8988T (cell line): Measurements from ENCODE around the gene TFEB.

Experiments used
- DNase-seq: peaks from one replicate; pipeline ENCODE4 v3.0.0; 2011

TFEB gene

DNA sequence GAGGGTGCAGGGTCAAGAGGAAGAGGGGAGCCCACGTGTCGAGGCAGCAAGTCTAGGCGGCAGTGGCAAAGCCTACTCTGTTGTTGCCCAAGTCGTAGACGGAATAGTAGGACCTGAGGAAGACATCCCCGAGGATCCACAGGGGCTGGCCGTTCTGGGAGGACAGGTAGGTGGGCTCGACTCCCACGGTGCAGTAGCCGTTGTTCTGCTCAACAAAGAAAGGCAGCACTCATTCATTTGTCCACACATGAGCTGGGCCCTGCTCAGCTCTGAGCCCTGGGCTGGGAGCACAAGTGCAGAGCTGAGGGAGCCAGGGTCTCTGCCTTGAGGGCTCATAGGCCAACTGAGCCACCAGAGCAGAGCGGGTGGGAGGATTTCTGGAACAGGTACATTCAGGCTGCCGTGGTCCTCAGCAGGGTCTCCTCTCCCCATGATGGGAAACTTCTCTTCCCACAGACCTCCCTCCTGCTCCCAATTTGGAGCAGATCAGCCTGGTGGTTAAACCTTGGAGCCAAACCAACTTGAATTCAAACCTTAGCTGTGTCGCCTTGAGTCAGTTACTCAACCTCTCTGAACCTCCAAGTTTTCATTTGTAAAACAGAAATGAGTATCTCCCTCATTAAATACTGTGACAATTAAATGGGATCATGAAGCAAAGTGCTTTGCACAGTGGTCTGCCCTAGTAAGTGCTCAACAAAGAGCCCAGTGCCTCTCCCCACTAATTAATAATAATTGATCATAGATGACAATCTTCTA is 1.6 kb upstream of the TFEB start:
- DNase-seq = no peak

DNA sequence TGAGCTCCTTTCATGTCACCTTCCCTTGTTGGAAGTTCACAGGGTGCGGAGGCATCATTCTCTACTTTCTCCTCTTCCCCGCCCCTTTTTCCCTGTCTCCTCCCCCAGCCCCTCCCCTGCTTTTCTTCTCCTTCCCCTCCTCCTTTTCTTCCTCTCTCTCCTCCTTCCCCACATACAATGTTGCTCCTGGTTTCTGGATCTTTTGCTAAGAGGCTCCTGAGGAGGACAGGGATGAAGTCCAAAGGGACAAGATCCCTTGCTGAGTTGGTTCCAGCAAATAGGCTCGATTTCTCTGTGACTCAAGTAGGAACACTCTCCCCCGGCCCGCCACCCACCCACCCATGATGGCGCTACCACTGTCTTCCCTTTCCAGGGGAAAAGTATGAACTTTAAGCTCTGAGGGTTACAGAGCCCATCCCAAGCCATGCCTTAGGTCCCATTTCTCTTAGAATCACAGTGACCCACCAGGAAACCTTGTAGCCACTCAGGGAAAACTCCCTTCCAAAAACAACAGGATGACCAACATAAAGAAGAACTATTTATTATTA is 852 bp upstream of the TFEB start:
- DNase-seq = no peak

DNA sequence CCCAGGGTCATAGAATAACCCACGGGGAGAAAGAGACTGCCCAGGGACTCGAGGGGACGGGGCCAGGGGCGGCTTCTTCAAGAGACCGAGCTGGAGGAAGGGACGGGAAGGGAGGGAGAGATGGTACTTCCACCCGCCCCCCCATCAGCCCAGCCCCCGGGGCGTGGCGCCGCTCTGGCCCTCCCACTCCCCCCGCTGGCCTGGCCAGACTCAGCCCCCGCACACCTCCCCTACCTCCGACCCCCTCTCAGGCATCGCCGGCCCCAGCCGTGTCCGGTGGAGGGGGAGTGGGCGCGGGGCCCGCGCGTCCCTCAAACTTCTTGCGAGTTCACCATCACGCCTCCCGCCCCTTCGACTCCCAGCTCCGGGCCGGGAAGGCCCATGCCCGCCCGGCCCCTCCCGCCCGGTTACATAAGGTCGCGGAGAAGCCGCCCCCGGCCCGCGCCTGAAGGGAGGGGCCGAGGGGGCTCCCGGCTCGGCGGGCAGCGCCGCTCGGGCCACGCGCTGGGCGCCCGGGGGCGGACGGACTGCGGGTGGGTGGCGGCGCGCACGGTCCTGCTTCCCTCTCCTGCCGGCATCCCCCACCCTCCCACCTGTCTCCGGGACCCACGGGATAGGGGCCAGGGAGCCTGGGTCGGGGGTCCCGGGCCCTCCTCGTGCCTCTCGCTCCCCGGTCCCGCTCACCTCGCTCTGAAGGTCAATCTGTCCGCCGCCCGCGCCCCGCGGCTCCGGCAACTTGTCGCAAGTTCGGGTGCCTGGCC is 562 bp downstream of the TFEB start:
- DNase-seq = peak; percentile 83

DNA sequence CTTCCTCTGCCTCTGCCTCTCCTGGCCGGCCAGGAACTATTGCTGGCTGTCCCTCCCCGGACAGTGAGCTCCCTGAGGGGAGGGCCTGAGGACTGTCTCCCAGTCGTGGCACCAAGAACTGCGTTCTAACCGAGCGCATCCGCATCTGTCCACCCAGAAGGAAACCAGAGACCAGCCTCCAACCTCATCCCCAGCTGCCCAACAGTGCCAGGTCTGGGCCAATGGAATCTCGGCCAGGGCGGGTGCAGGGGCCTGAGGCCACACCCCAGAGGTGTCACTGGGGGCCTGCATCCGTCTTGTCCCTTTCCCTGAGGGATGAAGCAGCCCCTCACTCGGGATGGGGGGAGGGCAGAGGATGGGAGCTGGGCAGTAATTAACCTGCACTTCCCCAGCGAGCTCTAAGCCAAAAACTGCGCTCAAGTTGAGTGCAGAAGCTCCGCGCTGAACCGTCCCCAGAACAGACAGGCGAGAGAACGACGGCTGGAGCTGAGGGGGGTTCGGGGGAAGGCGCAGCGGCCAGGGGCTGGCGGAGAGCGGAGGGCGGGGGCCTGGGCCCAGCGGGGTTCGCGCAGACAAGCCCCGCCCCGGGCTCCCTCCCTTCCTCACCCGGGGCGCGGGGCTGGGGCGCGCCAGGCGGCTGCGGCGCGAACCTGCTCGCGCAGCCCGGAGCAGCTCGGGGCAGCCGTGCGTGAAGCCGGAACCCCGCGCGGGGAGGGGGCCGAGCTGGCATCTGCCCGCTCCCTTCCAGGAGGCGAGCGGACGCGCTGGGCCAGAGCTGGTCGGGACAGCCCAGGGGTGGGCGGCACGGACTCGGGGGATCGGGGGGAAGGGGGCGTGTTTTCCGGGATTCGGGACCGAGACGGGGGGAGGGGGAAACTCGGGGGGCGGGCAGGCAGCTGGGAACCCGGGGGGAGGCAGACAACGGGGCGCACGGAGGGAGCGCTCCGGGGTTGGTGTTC is 1.4 kb downstream of the TFEB start:
- peak; percentile 95 for DNase-seq

DNA sequence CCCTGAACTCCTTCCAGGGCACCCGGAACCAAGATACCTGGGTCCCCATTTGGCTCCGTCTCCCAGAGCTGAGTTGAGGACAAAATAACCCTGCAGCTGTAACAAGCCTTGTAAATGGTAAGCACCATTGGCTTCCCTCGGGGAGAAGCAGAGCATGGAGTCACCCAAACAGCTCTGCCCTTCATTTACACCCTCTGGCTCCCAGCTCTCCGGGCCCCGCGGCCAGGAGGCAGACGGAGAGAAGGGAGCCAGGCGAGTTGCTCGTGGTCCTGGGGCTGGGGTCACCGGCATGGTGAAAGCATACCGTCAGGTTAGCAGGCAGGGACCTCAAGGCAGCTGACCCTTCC is 2.1 kb downstream of the TFEB start:
- no peak for DNase-seq

DNA sequence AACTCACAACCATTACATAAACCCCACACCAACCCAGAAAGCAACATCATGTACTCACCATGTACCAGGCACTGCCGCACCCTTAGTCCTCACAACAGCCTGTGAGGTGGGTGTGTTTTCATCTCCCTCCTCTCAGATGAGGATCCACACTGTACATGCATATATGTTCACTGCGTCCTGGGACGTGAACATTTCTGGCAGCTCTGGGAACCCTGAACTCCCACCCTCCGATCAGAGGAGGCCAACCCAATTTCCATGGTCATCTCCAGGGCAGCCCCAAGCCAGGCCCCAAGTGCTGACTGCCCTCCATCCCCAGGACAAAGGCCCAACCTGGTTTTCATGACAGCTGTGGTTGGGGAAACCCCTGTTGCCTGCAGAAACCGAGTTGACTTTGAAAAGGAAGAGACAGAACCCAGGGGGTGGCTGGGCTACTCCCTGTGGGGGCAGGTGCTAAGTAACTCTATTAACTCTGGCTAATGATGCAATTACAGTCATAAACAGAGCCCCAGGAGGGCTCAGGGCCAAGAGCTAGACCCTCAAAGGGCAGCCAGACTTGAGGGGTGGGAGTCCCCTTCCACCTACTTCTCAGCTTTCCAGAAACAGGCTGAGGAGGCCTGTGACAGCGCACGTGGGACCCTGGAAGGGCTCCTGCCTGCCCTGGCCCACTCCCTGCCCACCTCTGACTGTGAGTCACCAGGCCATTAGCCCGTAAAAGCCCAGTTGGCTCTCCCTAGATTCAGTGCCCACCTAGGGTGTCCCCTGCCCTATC is 2.6 kb downstream of the TFEB start:
- no peak for DNase-seq

DNA sequence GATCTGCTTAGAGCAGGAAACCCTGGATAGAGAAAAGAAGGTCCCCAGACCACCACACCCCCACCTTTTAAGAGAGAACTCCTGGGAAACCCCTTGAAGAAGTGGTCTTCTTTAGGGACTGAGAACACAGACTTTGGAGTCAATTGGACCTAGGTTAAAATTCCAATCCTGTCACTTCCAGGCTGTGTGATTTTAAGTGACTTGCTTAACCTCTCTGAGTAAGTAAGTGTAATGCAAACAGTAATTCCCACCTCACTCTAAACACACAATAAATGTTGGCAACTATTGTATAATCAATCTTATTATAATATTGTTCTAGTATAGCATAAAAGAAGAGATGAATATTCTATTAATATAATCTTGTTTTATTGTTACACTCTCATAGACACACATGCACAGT is 3.3 kb downstream of the TFEB start:
- DNase-seq = no peak

DNA sequence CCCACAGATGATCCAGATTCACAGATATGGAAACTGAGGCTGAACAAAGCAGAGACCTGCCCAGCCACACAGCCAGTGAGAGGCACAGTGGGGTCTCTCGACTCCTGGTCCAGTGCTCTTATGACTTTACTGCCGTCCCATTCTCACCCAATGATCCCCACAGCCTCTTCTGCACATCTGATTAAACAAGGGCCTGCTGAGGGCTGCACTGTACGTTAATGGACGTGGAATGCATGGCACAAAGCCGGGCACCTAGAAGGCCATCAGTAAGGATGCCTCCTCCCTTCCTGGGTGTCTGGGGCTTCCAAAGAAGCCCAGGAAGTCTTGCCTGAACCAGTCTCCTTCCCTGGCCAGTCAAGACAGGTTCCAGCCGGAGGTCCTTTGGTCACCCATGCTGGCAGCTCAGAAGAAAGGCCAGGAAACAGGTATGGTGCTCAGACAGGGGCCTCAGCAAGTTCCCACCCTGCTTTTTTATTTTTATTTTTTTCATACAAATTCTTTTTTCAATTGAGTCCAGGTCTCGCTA is 3.8 kb downstream of the TFEB start:
- no peak for DNase-seq

DNA sequence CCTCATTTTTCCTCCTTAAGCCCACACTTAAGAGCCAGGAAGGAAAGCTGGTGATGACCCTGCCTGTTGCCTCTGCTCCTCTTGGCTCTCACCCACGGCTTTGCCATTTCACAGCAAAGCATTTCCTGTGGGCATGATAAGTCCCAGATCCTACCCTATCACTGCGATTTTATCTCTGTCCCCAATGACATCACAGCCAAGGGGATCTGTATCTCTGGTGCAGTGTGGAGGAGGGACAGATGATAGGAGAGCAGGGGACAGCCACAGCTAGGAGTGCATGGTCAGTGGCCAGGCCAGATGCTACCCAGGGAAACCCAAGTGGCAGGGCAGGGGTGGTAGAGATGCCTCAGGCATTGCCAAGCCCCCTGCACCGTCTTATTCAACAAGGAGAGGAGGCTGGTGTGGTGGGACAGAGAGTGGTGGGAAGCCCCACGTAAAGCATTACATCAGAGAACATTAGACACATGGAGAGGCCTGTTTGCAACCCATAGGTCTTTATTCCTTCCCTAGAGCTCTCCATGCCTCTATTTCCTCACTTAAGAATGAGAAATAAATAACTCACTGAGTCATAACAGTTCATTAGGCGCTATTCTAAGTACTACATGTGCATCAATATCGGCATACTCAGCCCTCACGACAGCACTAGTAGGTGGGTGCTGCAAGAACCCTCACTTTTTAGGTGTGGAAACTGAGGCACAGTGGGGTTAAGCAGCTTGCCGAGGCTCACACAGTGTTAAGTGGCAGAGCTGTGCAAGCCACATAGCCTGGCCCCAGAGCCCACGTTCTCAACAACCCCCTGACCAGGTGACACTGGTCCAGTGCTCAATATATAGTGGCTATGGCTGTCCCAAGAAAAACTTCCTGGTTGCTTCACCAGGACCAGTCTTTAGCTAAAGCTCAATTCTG is 4.6 kb downstream of the TFEB start:
- no peak for DNase-seq

DNA sequence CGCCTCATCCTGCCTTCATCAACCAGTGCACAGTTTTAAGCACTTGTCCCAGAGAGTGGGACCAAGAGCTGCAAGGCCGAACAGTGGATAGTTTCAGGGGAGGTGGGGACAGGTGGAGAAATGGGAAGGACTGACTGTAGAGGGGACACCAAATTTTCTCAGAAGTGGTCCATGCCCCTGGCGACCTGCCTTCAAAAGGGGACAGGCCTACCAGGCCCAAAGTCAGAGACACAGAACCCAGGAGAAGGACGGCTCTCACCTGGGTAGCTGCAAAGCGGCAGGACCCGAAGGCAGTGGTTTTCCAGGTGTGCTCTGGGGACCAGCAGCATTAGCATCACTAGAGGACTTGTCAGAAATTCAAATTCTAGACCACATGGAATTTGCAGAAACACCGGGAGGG is 5.8 kb downstream of the TFEB start:
- DNase-seq = no peak

DNA sequence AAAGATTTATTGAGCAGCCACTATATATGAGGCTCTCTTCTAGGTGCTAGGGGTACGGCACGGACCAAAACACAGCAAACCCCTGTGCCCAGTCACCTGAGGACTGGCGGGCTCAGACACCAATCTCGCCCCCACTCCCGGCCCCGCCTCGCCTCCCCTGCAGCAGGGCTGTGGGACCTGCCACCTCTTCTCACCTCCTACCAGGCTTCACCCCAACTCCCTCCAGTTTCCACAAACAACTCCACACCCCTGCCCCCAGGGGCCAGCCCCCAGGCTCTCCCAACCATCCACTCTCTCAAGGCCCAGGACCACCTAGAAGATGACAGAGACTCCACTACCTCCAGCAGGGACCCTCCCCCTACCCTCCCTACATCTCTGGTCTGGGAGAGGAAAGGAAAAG is 6.5 kb downstream of the TFEB start:
- DNase-seq = no peak

DNA sequence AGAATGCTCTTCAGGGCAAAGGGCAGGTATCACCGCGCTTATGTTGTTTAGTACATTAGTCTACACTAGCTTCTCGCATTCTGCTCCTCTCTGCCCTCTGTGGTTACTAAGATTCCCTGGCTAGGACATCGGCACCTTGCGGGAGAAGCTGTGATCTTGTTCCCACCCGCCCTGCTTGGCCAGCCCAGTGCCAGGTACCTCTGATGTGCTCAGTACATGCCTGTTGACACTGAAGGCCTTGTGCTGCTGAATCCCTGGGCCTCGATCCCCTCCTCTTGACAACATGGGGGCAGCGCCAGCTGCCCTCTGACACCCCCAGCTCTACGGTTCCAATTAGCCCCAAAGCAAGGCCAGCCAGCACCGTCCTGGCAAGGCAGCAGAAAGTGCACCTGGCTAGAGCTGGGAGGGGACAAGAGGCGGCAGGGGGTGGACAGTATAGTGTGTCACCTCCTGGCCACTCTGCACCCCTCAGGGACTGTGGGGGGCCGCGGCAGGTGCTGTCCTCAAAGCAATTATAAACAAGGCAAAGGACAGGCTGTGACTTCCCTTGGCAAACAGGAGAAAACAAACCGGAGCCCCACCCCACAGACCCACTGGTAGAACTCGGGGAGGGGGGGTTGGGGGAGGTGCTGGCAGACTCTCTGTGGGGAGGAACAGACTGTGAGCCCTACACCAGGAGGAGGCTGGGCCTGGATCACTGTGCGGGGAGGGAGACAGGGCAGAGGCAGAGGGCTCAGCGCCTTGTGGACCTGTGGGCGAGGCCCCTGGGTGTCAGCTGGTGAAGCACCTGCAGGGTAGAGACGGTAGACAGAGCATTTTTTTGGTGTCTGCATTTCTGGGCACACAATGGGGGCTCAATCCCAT is 7.1 kb downstream of the TFEB start:
- no peak for DNase-seq

DNA sequence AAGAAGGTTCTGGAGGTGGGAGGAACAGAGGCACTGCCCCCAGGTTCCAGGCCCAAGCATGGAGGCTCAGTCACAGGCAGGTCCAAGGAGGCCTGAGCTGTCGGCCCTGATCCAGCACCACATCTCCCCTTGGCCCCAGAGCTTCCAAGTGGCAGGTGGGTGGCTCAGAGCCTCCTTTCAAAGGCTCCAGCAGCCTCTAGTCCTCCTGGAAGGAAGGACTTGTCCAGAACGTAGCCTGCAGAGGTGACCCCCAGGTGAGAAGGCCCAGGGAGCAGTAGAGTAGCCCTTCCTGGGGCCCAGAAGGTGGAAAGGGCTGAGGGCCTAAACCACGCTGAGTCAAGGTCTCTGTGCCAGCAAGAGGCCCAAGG is 7.7 kb downstream of the TFEB start:
- DNase-seq = no peak

DNA sequence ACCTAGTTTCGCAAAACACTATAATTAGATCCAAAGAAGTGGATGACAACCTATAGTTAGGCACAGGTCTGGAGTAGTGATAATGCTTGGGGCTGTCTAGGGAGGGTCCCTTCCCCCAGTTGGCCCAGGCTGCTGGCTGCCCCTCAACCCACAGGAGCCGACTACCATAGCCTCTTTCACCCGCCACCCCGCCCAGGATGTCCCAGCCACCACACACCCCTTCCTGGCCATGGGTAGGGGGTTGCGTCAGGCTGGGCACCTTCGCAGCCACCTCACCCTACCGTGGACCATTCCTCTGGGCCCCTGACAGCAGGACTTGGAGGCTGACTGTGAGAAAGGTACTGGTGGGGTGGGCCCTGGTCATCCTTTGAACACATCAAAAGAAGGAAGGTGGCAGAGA is 8.5 kb downstream of the TFEB start:
- no peak for DNase-seq

DNA sequence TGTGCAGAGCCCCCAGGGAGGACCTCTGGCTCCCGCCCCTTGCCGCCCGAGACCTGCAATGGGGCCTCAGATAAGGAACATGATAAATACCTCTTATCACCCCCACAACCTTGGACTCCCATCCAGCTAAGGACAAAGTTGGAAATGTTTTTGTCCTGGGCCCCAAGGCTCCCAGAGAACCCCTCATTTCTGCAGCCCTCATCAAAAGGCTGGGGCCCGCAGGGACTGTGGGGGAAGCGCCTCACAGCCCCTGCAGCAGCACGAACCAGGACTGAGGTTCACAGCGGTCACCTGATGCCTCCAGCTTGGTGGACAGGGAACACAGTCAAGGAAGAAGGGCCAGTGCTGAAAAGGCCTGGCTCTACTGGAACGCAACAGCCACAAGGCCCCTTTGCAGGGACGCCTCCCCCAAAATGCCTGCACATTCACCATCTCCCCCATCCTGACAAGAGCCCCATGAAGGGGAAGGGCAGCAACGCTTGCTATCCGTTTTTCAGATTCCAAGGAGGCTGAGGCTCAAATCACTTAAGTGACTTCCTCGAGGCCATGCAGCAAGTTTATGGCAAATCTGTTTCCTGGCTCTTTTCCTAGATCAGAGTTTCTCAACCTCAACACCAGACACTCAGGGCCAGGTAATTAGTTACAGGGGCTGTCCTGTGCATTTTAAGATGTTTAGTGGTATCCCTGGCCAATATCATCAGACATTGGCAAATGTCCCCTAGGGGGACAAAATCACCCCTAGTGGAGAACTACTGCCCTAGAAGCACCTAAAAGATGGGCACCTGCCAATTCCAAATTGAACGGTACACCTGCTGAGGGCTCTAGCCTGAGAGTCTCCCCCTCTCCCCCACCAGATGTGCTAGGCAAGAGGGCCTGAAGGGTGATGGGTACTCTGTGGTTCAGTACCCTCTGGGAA is 10.6 kb downstream of the TFEB start:
- no peak for DNase-seq

DNA sequence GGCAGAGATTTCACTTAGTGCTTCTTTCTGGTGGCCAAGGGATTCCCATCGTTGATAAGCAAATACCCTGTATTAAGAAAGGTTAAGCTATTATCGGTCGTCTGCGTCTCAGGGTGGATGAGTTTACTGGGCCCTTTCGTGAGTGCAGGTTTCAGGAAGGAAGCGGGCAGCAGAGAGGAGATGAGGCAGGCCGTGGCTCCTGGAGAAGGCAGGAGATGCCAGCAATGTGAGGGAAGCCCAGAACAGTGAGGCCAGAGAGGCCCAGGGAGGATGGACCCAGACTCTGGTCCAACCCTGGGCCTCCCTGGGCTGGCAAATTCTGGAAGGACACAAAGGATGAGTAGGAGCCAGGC is 11.2 kb downstream of the TFEB start:
- DNase-seq = no peak

DNA sequence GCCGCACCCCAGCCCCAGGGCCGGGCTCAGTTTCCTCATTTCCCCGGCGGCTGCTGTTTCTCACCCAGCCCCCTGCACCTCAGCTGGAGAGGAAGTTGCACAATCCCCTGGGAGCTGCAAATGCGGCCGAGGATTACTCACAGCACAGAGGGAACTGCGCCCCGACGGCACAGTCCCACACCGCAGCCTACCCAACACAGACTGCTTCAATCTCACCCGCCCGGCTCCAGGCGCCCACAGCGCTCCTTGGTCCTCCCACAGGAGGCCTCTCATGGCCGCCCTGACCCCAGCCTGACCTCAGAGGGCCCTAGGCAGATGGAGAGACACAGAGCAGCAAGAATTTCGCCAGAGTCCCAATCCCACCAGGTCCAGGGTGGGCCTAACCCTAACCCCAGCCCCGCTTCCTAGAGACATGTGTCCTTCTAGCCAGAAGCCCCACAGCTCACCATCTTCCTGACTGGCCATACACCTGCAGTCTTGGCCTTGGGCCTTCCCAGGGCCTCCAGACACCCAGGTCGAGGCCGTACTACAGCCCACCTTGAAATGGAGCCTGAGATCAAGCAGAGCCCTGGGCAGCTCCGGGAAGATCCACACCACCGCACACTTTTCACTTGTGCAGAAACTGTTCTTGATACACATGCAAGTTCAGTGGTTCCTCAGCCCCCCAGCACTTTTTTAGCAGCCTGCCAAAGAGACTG is 11.7 kb downstream of the TFEB start:
- DNase-seq = peak; percentile 89

DNA sequence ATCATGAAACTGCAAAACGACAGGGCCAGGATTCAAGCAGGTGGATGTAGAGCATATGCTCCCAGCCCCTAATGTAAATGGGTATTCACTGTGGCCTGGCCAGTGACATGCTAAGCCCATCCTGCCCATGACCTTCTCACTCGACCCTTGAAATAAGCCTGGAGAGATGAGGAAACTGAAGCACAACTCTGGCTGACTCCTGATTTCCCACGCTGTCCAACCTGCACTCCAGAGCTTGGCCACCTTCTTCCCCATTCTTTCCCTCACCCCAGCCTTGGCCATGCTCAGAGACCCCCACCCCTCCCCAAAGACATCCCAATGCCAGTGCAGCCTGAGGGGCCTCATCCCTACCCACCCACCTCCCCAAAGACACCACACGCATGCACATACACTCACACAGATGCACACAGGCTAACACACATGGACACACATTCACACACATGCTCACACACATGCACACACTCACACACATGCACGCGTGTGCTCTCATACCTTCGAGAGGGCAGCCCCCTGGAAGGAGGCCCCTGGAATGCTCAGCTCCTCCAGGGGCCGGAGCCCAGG is 12.4 kb downstream of the TFEB start:
- no peak for DNase-seq
